ENCODE measurements around the gene CD300C.

DNA sequence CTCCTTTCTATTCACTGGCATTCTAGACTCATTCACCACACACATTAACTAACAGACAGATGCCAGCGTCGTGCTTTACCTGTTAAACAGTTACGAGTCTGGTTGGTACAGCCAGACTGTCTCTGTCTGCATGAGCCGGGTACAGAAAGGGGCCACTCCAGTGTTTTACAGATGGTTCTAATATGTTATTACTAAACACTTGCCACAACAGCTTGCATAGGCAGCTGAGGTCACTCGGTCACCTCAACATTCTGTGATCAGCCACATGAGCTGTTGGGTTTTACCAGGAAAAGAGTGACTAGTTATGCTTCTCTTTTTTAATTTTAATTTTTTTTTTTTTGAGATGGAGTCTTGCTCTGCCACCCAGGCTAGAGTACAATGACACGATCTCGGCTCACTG is 54.3 kb downstream of the CD300C start:
- TF ChIP-seq, protein P1, sequence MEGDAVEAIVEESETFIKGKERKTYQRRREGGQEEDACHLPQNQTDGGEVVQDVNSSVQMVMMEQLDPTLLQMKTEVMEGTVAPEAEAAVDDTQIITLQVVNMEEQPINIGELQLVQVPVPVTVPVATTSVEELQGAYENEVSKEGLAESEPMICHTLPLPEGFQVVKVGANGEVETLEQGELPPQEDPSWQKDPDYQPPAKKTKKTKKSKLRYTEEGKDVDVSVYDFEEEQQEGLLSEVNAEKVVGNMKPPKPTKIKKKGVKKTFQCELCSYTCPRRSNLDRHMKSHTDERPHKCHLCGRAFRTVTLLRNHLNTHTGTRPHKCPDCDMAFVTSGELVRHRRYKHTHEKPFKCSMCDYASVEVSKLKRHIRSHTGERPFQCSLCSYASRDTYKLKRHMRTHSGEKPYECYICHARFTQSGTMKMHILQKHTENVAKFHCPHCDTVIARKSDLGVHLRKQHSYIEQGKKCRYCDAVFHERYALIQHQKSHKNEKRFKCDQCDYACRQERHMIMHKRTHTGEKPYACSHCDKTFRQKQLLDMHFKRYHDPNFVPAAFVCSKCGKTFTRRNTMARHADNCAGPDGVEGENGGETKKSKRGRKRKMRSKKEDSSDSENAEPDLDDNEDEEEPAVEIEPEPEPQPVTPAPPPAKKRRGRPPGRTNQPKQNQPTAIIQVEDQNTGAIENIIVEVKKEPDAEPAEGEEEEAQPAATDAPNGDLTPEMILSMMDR (IDR thresholded peaks at IDR 0.05) = no peak
- no peak for TF ChIP-seq POLR2AphosphoS5 (IDR thresholded peaks at IDR 0.05)
- no peak for TF ChIP-seq EP300 (IDR thresholded peaks at IDR 0.05)
- TF ChIP-seq POLR2A (IDR thresholded peaks at IDR 0.05) = no peak

Data from upper lobe of left lung (tissue), 4 donors.